Mammary epithelial cell (primary cell): ENCODE data around the gene ZNF443.

Source experiments
- EZH2 ChIP-seq: IDR thresholded peaks from 2 replicates; pipeline ENCODE4 v1.6.1; 2012; ENCODE audit warnings: low read length, inconsistent platforms, borderline replicate concordance
- TF ChIP-seq, protein P1 (sequence below), 2 donors: IDR thresholded peaks in 1 of 2; conservative IDR thresholded peaks in 1 of 2; 2 replicates each; pipeline ENCODE4 v1.5.1; 2011 to 2012; ENCODE audit warnings: inconsistent platforms in 2 of 2, low read length in 2 of 2, mild to moderate bottlenecking in 2 of 2, control low read depth in 1 of 2, low read depth in 1 of 2; ENCODE audit not compliant: insufficient read depth in 1 of 2; ENCODE audit errors: extremely low read depth in 1 of 2

GRCh38 chr19:12482509-12482886 is 41.7 kb upstream of the ZNF443 start:
- TF ChIP-seq, protein P1, sequence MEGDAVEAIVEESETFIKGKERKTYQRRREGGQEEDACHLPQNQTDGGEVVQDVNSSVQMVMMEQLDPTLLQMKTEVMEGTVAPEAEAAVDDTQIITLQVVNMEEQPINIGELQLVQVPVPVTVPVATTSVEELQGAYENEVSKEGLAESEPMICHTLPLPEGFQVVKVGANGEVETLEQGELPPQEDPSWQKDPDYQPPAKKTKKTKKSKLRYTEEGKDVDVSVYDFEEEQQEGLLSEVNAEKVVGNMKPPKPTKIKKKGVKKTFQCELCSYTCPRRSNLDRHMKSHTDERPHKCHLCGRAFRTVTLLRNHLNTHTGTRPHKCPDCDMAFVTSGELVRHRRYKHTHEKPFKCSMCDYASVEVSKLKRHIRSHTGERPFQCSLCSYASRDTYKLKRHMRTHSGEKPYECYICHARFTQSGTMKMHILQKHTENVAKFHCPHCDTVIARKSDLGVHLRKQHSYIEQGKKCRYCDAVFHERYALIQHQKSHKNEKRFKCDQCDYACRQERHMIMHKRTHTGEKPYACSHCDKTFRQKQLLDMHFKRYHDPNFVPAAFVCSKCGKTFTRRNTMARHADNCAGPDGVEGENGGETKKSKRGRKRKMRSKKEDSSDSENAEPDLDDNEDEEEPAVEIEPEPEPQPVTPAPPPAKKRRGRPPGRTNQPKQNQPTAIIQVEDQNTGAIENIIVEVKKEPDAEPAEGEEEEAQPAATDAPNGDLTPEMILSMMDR (conservative IDR thresholded peaks at IDR 0.05 in 1 of 2, IDR thresholded peaks at IDR 0.05 in 1 of 2; ENCODE audit: extremely low read depth in 1 of 2, insufficient read depth in 1 of 2, low read depth in 1 of 2, low read length in 2 of 2): no peak
- no peak for TF ChIP-seq EZH2
